GM12878 (cell line): ENCODE measurements around the gene WEE2. TPM values are rescaled to one million over a fixed set of nuclear protein-coding genes. Genes with fewer than 3 reads are reported as not detected.

Source experiments
- ATAC-seq: fragments of 200-7000 bp; cut with Tn5 transposase; 3 replicates; pipeline ENCODE4 v1.9.1; 2020; ENCODE audit warnings: mild to moderate bottlenecking, moderate library complexity
- BruUV-seq: library from RNA; stranded (reverse); fragments of 400-500 nt; replicated peaks from 2 replicates; lab custom pipeline; 2021; lab: Mats Ljungman, UMichigan
- CTCF ChIA-PET: fragments of 300-600 bp; sonication (Branson Sonifier 250); formaldehyde crosslinking; extraction: SDS; loops from one replicate; lab custom pipeline; 2021; ENCODE audit warnings: inconsistent platforms; lab: Yijun Ruan, JAX
- POLR2A ChIA-PET: fragments of 350-600 bp; formaldehyde crosslinking; extraction: SDS; loops from one replicate; lab custom pipeline; 2021; ENCODE audit warnings: inconsistent platforms; lab: Charles Lee
- RAD21 ChIA-PET: fragments of 300-600 bp; sonication (Branson Sonifier 250); formaldehyde crosslinking; loops from one replicate; lab custom pipeline; 2023; ENCODE audit warnings: antibody characterized with exemption; ENCODE audit not compliant: unreplicated experiment; lab: Charles Lee
- SMC1A ChIA-PET: fragments of 300-600 bp; sonication (Branson Sonifier 250); formaldehyde crosslinking; loops from one replicate; lab custom pipeline; 2023; ENCODE audit not compliant: unreplicated experiment, uncharacterized antibody; lab: Charles Lee
- DNase-seq: peaks from one replicate; pipeline ENCODE4 v3.0.0-alpha.2; 2011; ENCODE audit warnings: low read depth, low spot score
- FAIRE-seq: peaks from 3 replicates; lab custom pipeline; 2011; peaks lifted over from hg19 to GRCh38; lab: Jason Lieb, UNC
- H2AFZ ChIP-seq: 2 replicates; pipeline ENCODE4 v1.6.0; 2011; ENCODE audit warnings: low read depth, low read length, control low read depth; ENCODE audit not compliant: control insufficient read depth
- H3K27ac ChIP-seq: 2 replicates; pipeline ENCODE4 v1.5.1; 2011; ENCODE audit warnings: control low read depth; ENCODE audit not compliant: control insufficient read depth, insufficient read depth
- H3K27me3 ChIP-seq, 2 experiments: replicated peaks in 1 of 2; 2 replicates each; pipeline versions ENCODE4 v1.6.0 to v1.6.1; 2011; ENCODE audit warnings: low read length in 1 of 2; ENCODE audit not compliant: control insufficient read depth in 2 of 2, insufficient read depth in 2 of 2
- H3K36me3 ChIP-seq, 2 experiments: 2 replicates each; pipeline ENCODE4 v1.5.1; 2011; ENCODE audit warnings: low read length in 1 of 2; ENCODE audit not compliant: control insufficient read depth in 2 of 2, insufficient read depth in 2 of 2
- H3K4me1 ChIP-seq: 2 replicates; pipeline ENCODE4 v1.6.1; 2011; ENCODE audit warnings: mild to moderate bottlenecking, low read length, moderate library complexity, mixed read lengths; ENCODE audit not compliant: control insufficient read depth, insufficient read depth
- H3K4me2 ChIP-seq: 2 replicates; pipeline ENCODE4 v1.6.0; 2011; ENCODE audit warnings: control low read depth; ENCODE audit not compliant: control insufficient read depth, insufficient read depth
- H3K4me3 ChIP-seq: fragments of 200-600 bp; sonication (generic); 2 replicates; pipeline ENCODE4 v1.5.1; 2016
- H3K79me2 ChIP-seq: 2 replicates; pipeline ENCODE4 v1.6.0; 2011; ENCODE audit warnings: low read length; ENCODE audit not compliant: control insufficient read depth, insufficient read depth
- H3K9ac ChIP-seq: 2 replicates; pipeline ENCODE4 v1.8.0; 2011; ENCODE audit warnings: low read length, control low read depth, mixed read lengths; ENCODE audit not compliant: control insufficient read depth, insufficient read depth
- H3K9me3 ChIP-seq: replicated peaks from 3 replicates; pipeline ENCODE4 v1.5.1; 2011; ENCODE audit warnings: mild to moderate bottlenecking, low read length; ENCODE audit not compliant: control insufficient read depth, insufficient read depth
- H4K20me1 ChIP-seq: 2 replicates; pipeline ENCODE4 v1.6.0; 2011; ENCODE audit not compliant: control insufficient read depth, insufficient read depth
- CREM ChIP-seq: IDR thresholded peaks from 2 replicates; pipeline ENCODE4 v1.6.1; 2014; ENCODE audit warnings: antibody characterized with exemption, low read depth
- FOXK2 ChIP-seq: fragments of 450-650 bp; IDR thresholded peaks from 2 replicates; pipeline ENCODE4 v1.6.1; 2017; ENCODE audit warnings: mild to moderate bottlenecking, moderate library complexity
- HCFC1 ChIP-seq: fragments of 150-350 bp; IDR thresholded peaks from 2 replicates; pipeline ENCODE4 v1.6.1; 2014; ENCODE audit warnings: low read length
- IRF5 ChIP-seq: fragments of 450-650 bp; IDR thresholded peaks from 2 replicates; pipeline ENCODE4 v1.6.1; 2017; ENCODE audit warnings: borderline replicate concordance
- MTA2 ChIP-seq: fragments of 450-650 bp; IDR thresholded peaks from 2 replicates; pipeline ENCODE4 v1.6.1; 2016; ENCODE audit warnings: low read depth, mild to moderate bottlenecking, moderate library complexity
- NRF1 ChIP-seq: conservative IDR thresholded peaks from 2 replicates; pipeline ENCODE4 v1.6.1; 2011; ENCODE audit warnings: mild to moderate bottlenecking, low read depth, low read length, improper control_type of control experiment
- POU2F2 ChIP-seq: IDR thresholded peaks from 3 replicates; pipeline ENCODE4 v1.6.1; 2011; ENCODE audit warnings: low read depth, mild to moderate bottlenecking, low read length, borderline replicate concordance
- PRDM15 ChIP-seq: fragments of 450-650 bp; formaldehyde crosslinking; IDR thresholded peaks from 2 replicates; pipeline ENCODE4 v1.4.0; 2020; ENCODE audit warnings: mild to moderate bottlenecking, moderate library complexity
- RAD21 ChIP-seq: IDR thresholded peaks from 2 replicates; pipeline ENCODE4 v1.6.1; 2011; ENCODE audit warnings: mild to moderate bottlenecking, low read depth, low read length, moderate library complexity; ENCODE audit not compliant: insufficient read depth
- SIN3A ChIP-seq: IDR thresholded peaks from 2 replicates; pipeline ENCODE4 v1.6.1; 2012; ENCODE audit warnings: low read depth, low read length, improper control_type of control experiment
- SUZ12 ChIP-seq: fragments of 200-600 bp; sonication (generic); IDR thresholded peaks from one replicate; pipeline ENCODE4 v1.6.1; 2018; ENCODE audit warnings: antibody characterized with exemption, mild to moderate bottlenecking; ENCODE audit not compliant: unreplicated experiment
- TCF12 ChIP-seq: IDR thresholded peaks from 2 replicates; pipeline ENCODE4 v1.6.1; 2011; ENCODE audit warnings: low read depth, mild to moderate bottlenecking, low read length
- WRNIP1 ChIP-seq: IDR thresholded peaks from 2 replicates; pipeline ENCODE4 v1.6.1; 2011; ENCODE audit warnings: low read depth, low read length, improper control_type of control experiment, borderline replicate concordance
- ZNF207 ChIP-seq: fragments of 450-650 bp; IDR thresholded peaks from 2 replicates; pipeline ENCODE4 v1.6.1; 2014; ENCODE audit warnings: antibody characterized with exemption, mild to moderate bottlenecking, borderline replicate concordance
- ZNF592 ChIP-seq: fragments of 450-650 bp; IDR thresholded peaks from 2 replicates; pipeline ENCODE4 v1.6.1; 2017; ENCODE audit warnings: mild to moderate bottlenecking, moderate library complexity
- WGBS: methylation state at CpG from one replicate; pipeline ENCODE4 v1.1.6; 2016; ENCODE audit warnings: low lambda C conversion rate; ENCODE audit not compliant: insufficient replicate concordance, insufficient coverage; ENCODE audit errors: missing lambda C conversion rate; 5-methylcytosine and 5-hydroxymethylcytosine counted together
- in situ Hi-C: fragments of 300-500 bp; cut with MboI; formaldehyde crosslinking; loops from 9 replicates; pipeline ENCODE4 v1.14.3; 2018; ENCODE audit warnings: mixed read lengths
- intact Hi-C: fragments of 100-400 bp; cut with micrococcal nuclease; formaldehyde crosslinking; loops from one replicate; pipeline ENCODE4 v1.14.2; 2022; ENCODE audit not compliant: unreplicated experiment
- polyA plus RNA-seq, 11 experiments: library from polyadenylated mRNA; depleted of rRNA in 4 of 11; unstranded in 6 of 11; stranded (reverse) in 5 of 11; fragments of >200 nt; fragmentation: Nextera tagmentation in 4 of 11; fragmentation: Illumina TruSeq in 1 of 11; extraction: Ambion mirVana in 4 of 11; extraction: Trizol in 1 of 11; gene quantifications; 1 replicate in 1 of 11; 2 replicates in 10 of 11; pipeline versions ENCODE4 v1.2.1 to v1.2.3, GENCODE V29; 2011 to 2016; ENCODE audit warnings: inconsistent platforms in 2 of 11, missing spikeins in 2 of 11, low read depth in 1 of 11
- total RNA-seq, 4 experiments: library from RNA; depleted of rRNA in 3 of 4; stranded (reverse); fragments of >200 nt in 3 of 4; fragmentation: Illumina TruSeq in 1 of 4; extraction: Trizol in 1 of 4; gene quantifications; 2 replicates each; pipeline versions ENCODE4 v1.2.1 to v1.2.3, GENCODE V29; 2013 to 2021

The WEE2 gene
- total and polyA plus RNA-seq, 10 of the 15 experiments (the other 5 are each of a cell fraction or from before 2014, with no cell fraction given): 0.02 to 0.03 (median 0.03) TPM; not detected in 7

- Histone ChIP-seq H3K4me1 (no peaks in the 10 kb centered on the region), H3K4me2 (no peak overlapping the region), H3K9me3 (no peaks in the 10 kb centered on the region), H3K27me3 (no peaks in the 10 kb centered on the region; a peak in 1 of 4 replicates), H2AFZ (no peak overlapping the region), H3K9ac (no peak overlapping the region), H3K79me2 (no peaks in the 10 kb centered on the region), H3K27ac (no peak overlapping the region), H3K36me3 (no peaks in the 10 kb centered on the region), H4K20me1 (no peaks in the 10 kb centered on the region), H3K4me3 (no peak overlapping the region)
- ChIA-PET CTCF (interaction anchor here (1.2 to 2.5 kb wide), 4 partner anchors 16 to 60 kb away, joined by 4 to 12 read pairs (median 7); partner anchors contain the start of gene SSBP1), SMC1A (interaction anchor here (0.8 to 2.2 kb wide), 3 partner anchors 9 to 36 kb away, joined by 3 to 6 read pairs (median 5); partner anchors contain the start of gene SSBP1), POLR2A (no interaction called here), RAD21 (no interaction called here)
- ATAC-seq (no peak), FAIRE-seq (no peak), DNase-seq (no peak)
- intact Hi-C loops (no loop called here), in situ Hi-C loops (no loop called here)
- TF ChIP-seq WRNIP1: no peak
- no peak for TF ChIP-seq TCF12
- no peak for TF ChIP-seq RAD21
- no peak for TF ChIP-seq POU2F2
- no peak for TF ChIP-seq MTA2
- no peak for TF ChIP-seq FOXK2
- no peak for TF ChIP-seq ZNF592
- no peak for TF ChIP-seq ZNF207
- TF ChIP-seq SIN3A: no peak
- no peak for TF ChIP-seq CREM
- TF ChIP-seq PRDM15 (CRISPR knock-in tag): no peak
- TF ChIP-seq NRF1: no peak
- no peak for TF ChIP-seq IRF5
- no peak for TF ChIP-seq SUZ12
- no peak for TF ChIP-seq HCFC1
- BruUV-seq: no TSS peak
- WGBS: 41% methylated on average over 2 of the region's 2 CpGs
Measured at GRCh38 chr7:141714571-141714970, 6.4 kb downstream of the WEE2 start.
